ENCODE data around the gene DENND1B. TPM values are rescaled to one million over a fixed set of nuclear protein-coding genes. Genes with fewer than 3 reads are reported as not detected.
"Not testable (repeated sequence)": the region's sequence is repeated elsewhere in the genome, so short reads cannot be mapped to it uniquely, and the experiment has no call there.

DENND1B gene
- total RNA-seq, 1 donor from 2014 or later = 22.0 TPM

GRCh38 chr1:197763769-197764168 is 11.5 kb downstream of the DENND1B start:
- intact Hi-C loops (cut with DNase I) = no loop called here

GRCh38 chr1:197763307-197763706 is 12.0 kb downstream of the DENND1B start:
- intact Hi-C loops (cut with DNase I) = no loop called here
- no peak for DNase-seq (ENCODE audit: low spot score)

More at GRCh38 chr1:197763769-197764168, 11.5 kb downstream of the DENND1B start:
- DNase-seq (ENCODE audit: low spot score) = no peak

GRCh38 chr1:197761654-197762053 is 13.6 kb downstream of the DENND1B start:
- intact Hi-C loops (cut with DNase I) = no loop called here
- no peak for DNase-seq (ENCODE audit: low spot score)

- intact Hi-C loops (cut with DNase I); DNase-seq (ENCODE audit: low spot score): not testable (repeated sequence)
Measured at GRCh38 chr1:197755553-197755952, 19.7 kb downstream of the DENND1B start.

GRCh38 chr1:197752652-197753164 is 22.6 kb downstream of the DENND1B start:
- intact Hi-C loops (cut with DNase I); DNase-seq (ENCODE audit: low spot score): not testable (repeated sequence)

- no peak for DNase-seq (ENCODE audit: low spot score)
- intact Hi-C loops (cut with DNase I) = no loop called here
Measured at GRCh38 chr1:197750366-197750765, 24.9 kb downstream of the DENND1B start.

GRCh38 chr1:197745911-197746310 is 29.4 kb downstream of the DENND1B start:
- intact Hi-C loops (cut with DNase I) = no loop called here
- DNase-seq (ENCODE audit: low spot score) = no peak

GRCh38 chr1:197744979-197745378 is 30.3 kb downstream of the DENND1B start:
- intact Hi-C loops (cut with DNase I) = no loop called here
- DNase-seq (ENCODE audit: low spot score) = no peak

- intact Hi-C loops (cut with DNase I) = no loop called here
- DNase-seq (ENCODE audit: low spot score) = no peak
Measured at GRCh38 chr1:197743578-197743977, 31.7 kb downstream of the DENND1B start.

GRCh38 chr1:197740992-197741391 is 34.3 kb downstream of the DENND1B start:
- intact Hi-C loops (cut with DNase I) = no loop called here
- no peak for DNase-seq (ENCODE audit: low spot score)

GRCh38 chr1:197738927-197739326 is 36.4 kb downstream of the DENND1B start:
- no peak for DNase-seq (ENCODE audit: low spot score)
- intact Hi-C loops (cut with DNase I) = loop anchor here (1.0 kb wide), 1 partner anchor 26 kb away; no protein-coding TSS in a partner anchor

- intact Hi-C loops (cut with DNase I) = loop anchor here (1.0 kb wide), 1 partner anchor 27 kb away; no protein-coding TSS in a partner anchor
- DNase-seq (ENCODE audit: low spot score) = no peak
Measured at GRCh38 chr1:197737916-197738315, 37.4 kb downstream of the DENND1B start.

GRCh38 chr1:197736685-197737084 is 38.6 kb downstream of the DENND1B start:
- no peak for DNase-seq (ENCODE audit: low spot score)

GRCh38 chr1:197735461-197735860 is 39.8 kb downstream of the DENND1B start:
- DNase-seq (ENCODE audit: low spot score) = no peak
- intact Hi-C loops (cut with DNase I) = no loop called here

More at GRCh38 chr1:197736685-197737084, 38.6 kb downstream of the DENND1B start:
- intact Hi-C loops (cut with DNase I) = no loop called here

GRCh38 chr1:197733324-197733723 is 42.0 kb downstream of the DENND1B start:
- intact Hi-C loops (cut with DNase I) = no loop called here
- DNase-seq (ENCODE audit: low spot score) = no peak

- no peak for DNase-seq (ENCODE audit: low spot score)
- intact Hi-C loops (cut with DNase I) = no loop called here
Measured at GRCh38 chr1:197732187-197732586, 43.1 kb downstream of the DENND1B start.

- intact Hi-C loops (cut with DNase I) = no loop called here
- no peak for DNase-seq (ENCODE audit: low spot score)
Measured at GRCh38 chr1:197731449-197731848, 43.8 kb downstream of the DENND1B start.

GRCh38 chr1:197725976-197726375 is 49.3 kb downstream of the DENND1B start:
- intact Hi-C loops (cut with DNase I) = no loop called here
- DNase-seq (ENCODE audit: low spot score) = no peak

GRCh38 chr1:197725044-197725443 is 50.2 kb downstream of the DENND1B start:
- intact Hi-C loops (cut with DNase I) = no loop called here
- DNase-seq (ENCODE audit: low spot score) = no peak

GRCh38 chr1:197715806-197716205 is 59.5 kb downstream of the DENND1B start:
- DNase-seq (ENCODE audit: low spot score) = no peak
- intact Hi-C loops (cut with DNase I) = no loop called here

- intact Hi-C loops (cut with DNase I) = no loop called here
- no peak for DNase-seq (ENCODE audit: low spot score)
Measured at GRCh38 chr1:197706601-197707000, 68.7 kb downstream of the DENND1B start.

- intact Hi-C loops (cut with DNase I) = no loop called here
- no peak for DNase-seq (ENCODE audit: low spot score)
Measured at GRCh38 chr1:197705941-197706340, 69.3 kb downstream of the DENND1B start.
